Heart left ventricle (tissue), 16 donors: ENCODE results near the gene SLC22A12. TPM values are rescaled to one million over a fixed set of nuclear protein-coding genes. Genes with fewer than 3 reads are reported as not detected.

Experiments used
- ATAC-seq, 4 donors: fragments of 200-7000 bp; cut with Tn5 transposase; one replicate each; pipeline ENCODE4 v1.9.1; 2020 to 2022; ENCODE audit warnings: moderate library complexity in 4 of 4, mild to moderate bottlenecking in 3 of 4, moderate number of reproducible peaks in 1 of 4
- DNase-seq, 5 donors: peaks; one replicate each; pipeline ENCODE4 v3.0.0-alpha.2; 2020
- H3K27ac ChIP-seq, 12 donors: fragments of 200-600 bp; sonication (generic) in 4 of 12; one replicate each; pipeline versions ENCODE4 v1.5.0 to v1.8.0; 2016 to 2022; ENCODE audit warnings: mild to moderate bottlenecking in 2 of 12
- H3K27me3 ChIP-seq, 9 donors: fragments of 200-600 bp; sonication (generic) in 2 of 9; one replicate each; pipeline versions ENCODE4 v1.5.1 to v1.8.0; 2016 to 2022; ENCODE audit warnings: mild to moderate bottlenecking in 3 of 9
- H3K36me3 ChIP-seq, 9 donors: fragments of 200-600 bp; sonication (generic) in 2 of 9; one replicate each; pipeline versions ENCODE4 v1.5.0 to v1.8.0; 2018 to 2022; ENCODE audit warnings: mild to moderate bottlenecking in 2 of 9
- H3K4me1 ChIP-seq, 12 donors: fragments of 200-600 bp; sonication (generic) in 4 of 12; one replicate each; pipeline versions ENCODE4 v1.5.0 to v1.8.0; 2016 to 2022; ENCODE audit warnings: mild to moderate bottlenecking in 3 of 12
- H3K4me3 ChIP-seq, 12 donors: fragments of 200-600 bp; sonication (generic) in 4 of 12; one replicate each; pipeline versions ENCODE4 v1.5.0 to v1.8.0; 2017 to 2022; ENCODE audit warnings: mild to moderate bottlenecking in 9 of 12, moderate library complexity in 4 of 12
- H3K9me3 ChIP-seq, 12 donors: fragments of 200-600 bp; sonication (generic) in 4 of 12; one replicate each; pipeline versions ENCODE4 v1.5.0 to v1.8.0; 2016 to 2022; ENCODE audit warnings: mild to moderate bottlenecking in 1 of 12
- CTCF ChIP-seq, 12 donors: fragments of 200-600 bp; sonication (generic) in 4 of 12; IDR thresholded peaks; one replicate each; pipeline versions ENCODE4 v1.5.0 to v1.8.0; 2018 to 2022; ENCODE audit warnings: antibody characterized with exemption in 12 of 12, mild to moderate bottlenecking in 5 of 12
- POLR2A ChIP-seq, 2 donors: fragments of 450-650 bp; IDR thresholded peaks; one replicate each; pipeline ENCODE4 v1.6.1; 2017; ENCODE audit warnings: antibody characterized with exemption in 2 of 2, mild to moderate bottlenecking in 2 of 2, moderate library complexity in 2 of 2
- WGBS, 4 donors: extraction: QIAGEN DNeasy Blood & Tissue Kit in 2 of 4; methylation state at CpG; one replicate each; pipeline versions ENCODE4 v1.1.5 to v1.1.7; 2013 to 2018; 5-methylcytosine and 5-hydroxymethylcytosine counted together
- intact Hi-C, 10 donors: fragments of 100-400 bp; cut with DNase I; formaldehyde crosslinking; loops; one replicate each; pipeline versions ENCODE4 v1.11.1 to v1.14.2; 2022
- long read RNA-seq, 3 donors: library from polyadenylated mRNA; unstranded; transcript quantifications; one replicate each; pipeline ENCODE4 v2.0.0, GENCODE V29; 2020 to 2021
- polyA plus RNA-seq, 2 donors: library from polyadenylated mRNA; stranded (reverse); fragments of 200-250 nt; gene quantifications; one replicate each; pipeline ENCODE4 v1.2.3, GENCODE V29; 2013
- total RNA-seq, 9 donors: library from RNA; depleted of rRNA in 2 of 9; stranded (reverse); fragments of >200 nt in 2 of 9; fragmentation: NEBNext Ultra II Directional in 3 of 9; extraction: Animal tissue kit (Norgen Biotek cat#: 25700) in 3 of 9; gene quantifications; one replicate each; pipeline versions ENCODE4 v1.1.0 to v1.2.4, GENCODE V29; 2016 to 2023
- donor health status: ischemic (EF 13 %, LVEDD 7.1; RV severe dilation, severe dysfunction).
- donor health status: healthy with polysubstance abuse.
- donor health status: DM: no; HTN: yes; CAD: no.
- donor health status: DM: no; HTN: no; CAD: no.
- donor health status: ischemic (EF 25% LVEDD 6.9; RV normal size, moderate dysfunction).
- donor health status: ischemic (EF 25% LVEDD 5.7; RV mildly dilated, moderate dysfunction).
- donor health status: healthy.
- donor health status: DM: yes; HTN: yes; CAD: no.
- donor health status: ischemic (EF 35%, LVEDD 5.7; RV mildly dilated, moderate dysfunction).
- donor health status: nonischemic (EF 11% LVEDD 7.7; RV severe dilation, severe dysfunction).
- donor health status: DM: yes; HTN: yes; CAD: no.
- donor health status: PGD.
- donor health status: ischemic (EF 29% LVEDD 5.4; RV normal size, mild dysfunction).
- donor health status: nonischemic (EF 23%, LVEDD 6.1; RV moderate dilation, normal function).

The SLC22A12 gene
- total RNA-seq (not detected), polyA plus RNA-seq (not detected)
- long read RNA-seq, donor 1, result 0 reads
- long read RNA-seq, donor 2, result 0 reads
- long read RNA-seq, donor 3, result 0 reads

GRCh38 chr11:64590763-64591221 is at the start of gene SLC22A12:
SLC22A12 (plus strand) TSS chr11:64591220; CDS start chr11:64591557, 337 bp downstream.
- peaks cover 0 to 24% (median 3%) of the 10 kb centered on the region in 12 donors for H3K9me3 ChIP-seq
- no peak within 1 kb of the TSS for H3K4me3 ChIP-seq
- H3K27me3 ChIP-seq, result peaks cover 0 to 5% (median 0%) of the 10 kb centered on the region in 9 donors
- TF ChIP-seq POLR2A (IDR thresholded peaks at IDR 0.05) (no peak), CTCF (IDR thresholded peaks at IDR 0.05) (no peak)
- intact Hi-C loops, result no loop called here
- H3K4me1 ChIP-seq, result no peaks in the 10 kb centered on the region
- no peaks in the 10 kb centered on the region for H3K36me3 ChIP-seq
- no peak for ATAC-seq
- WGBS, 4 donors, result 76 to 82% (median 80%) methylated on average over 12 to 14 of the region's 14 CpGs
- DNase-seq, result no peak
- no peak within 1 kb of the TSS for H3K27ac ChIP-seq

GRCh38 chr11:64542172-64543125 is 48.6 kb upstream of the SLC22A12 start:
- H3K27me3 ChIP-seq, result peaks cover 0 to 15% (median 3%) of the 10 kb centered on the region in 9 donors
- peaks cover 0 to 12% (median 0%) of the 10 kb centered on the region in 12 donors for H3K4me1 ChIP-seq
- TF ChIP-seq POLR2A (IDR thresholded peaks at IDR 0.05) (no peak), CTCF (IDR thresholded peaks at IDR 0.05) (no peak)
- H3K27ac ChIP-seq, result no peak overlapping the region
- peaks cover 0 to 6% (median 0%) of the 10 kb centered on the region in 12 donors for H3K9me3 ChIP-seq
- WGBS, 4 donors, result 82 to 87% (median 86%) methylated on average over 33 to 35 of the region's 35 CpGs
- DNase-seq, result peak in 1 of 5 donors; percentile 17
- H3K36me3 ChIP-seq, result no peaks in the 10 kb centered on the region
- ATAC-seq, result no peak
- intact Hi-C loops, result no loop called here
- no peak overlapping the region for H3K4me3 ChIP-seq

GRCh38 chr11:64543818-64544217 is 47.2 kb upstream of the SLC22A12 start:
- DNase-seq (no peak), ATAC-seq (no peak)
- Histone ChIP-seq H3K9me3 (peaks cover 0 to 6% (median 0%) of the 10 kb centered on the region in 12 donors), H3K27me3 (peaks cover 0 to 15% (median 0%) of the 10 kb centered on the region in 9 donors), H3K4me3 (no peak overlapping the region), H3K4me1 (peaks cover 0 to under 1% (median 0%) of the 10 kb centered on the region in 12 donors), H3K36me3 (no peaks in the 10 kb centered on the region), H3K27ac (no peak overlapping the region)
- intact Hi-C loops, result no loop called here
- TF ChIP-seq CTCF (IDR thresholded peaks at IDR 0.05), result no peak
- no peak for TF ChIP-seq POLR2A (IDR thresholded peaks at IDR 0.05)

- peak in 1 of 5 donors; percentile 17 for DNase-seq
- H3K4me3 ChIP-seq, result no peak overlapping the region
- H3K27me3 ChIP-seq, result peaks cover 0 to 18% (median 0%) of the 10 kb centered on the region in 9 donors
- intact Hi-C loops, result no loop called here
- ATAC-seq, result no peak
- H3K4me1 ChIP-seq, result no peaks in the 10 kb centered on the region
- H3K9me3 ChIP-seq, result peaks cover 0 to 6% (median 0%) of the 10 kb centered on the region in 12 donors
- TF ChIP-seq POLR2A (IDR thresholded peaks at IDR 0.05) (no peak), CTCF (IDR thresholded peaks at IDR 0.05) (no peak)
- H3K36me3 ChIP-seq, result no peaks in the 10 kb centered on the region
- 74 to 88% (median 82%) methylated on average over 2 of the region's 2 CpGs for WGBS, 4 donors
- no peak overlapping the region for H3K27ac ChIP-seq
Observed at GRCh38 chr11:64544616-64545296, 46.3 kb upstream of the SLC22A12 start.
